HG02610 (cell line): ENCODE measurements around the gene ZNF530.

Source experiments
- ATAC-seq: cut with Tn5 transposase; IDR thresholded peaks from one replicate; pipeline ENCODE4 v1.9.1; 2021; ENCODE audit warnings: mild to moderate bottlenecking, moderate library complexity; ENCODE audit not compliant: unreplicated experiment

Gene ZNF530

DNA sequence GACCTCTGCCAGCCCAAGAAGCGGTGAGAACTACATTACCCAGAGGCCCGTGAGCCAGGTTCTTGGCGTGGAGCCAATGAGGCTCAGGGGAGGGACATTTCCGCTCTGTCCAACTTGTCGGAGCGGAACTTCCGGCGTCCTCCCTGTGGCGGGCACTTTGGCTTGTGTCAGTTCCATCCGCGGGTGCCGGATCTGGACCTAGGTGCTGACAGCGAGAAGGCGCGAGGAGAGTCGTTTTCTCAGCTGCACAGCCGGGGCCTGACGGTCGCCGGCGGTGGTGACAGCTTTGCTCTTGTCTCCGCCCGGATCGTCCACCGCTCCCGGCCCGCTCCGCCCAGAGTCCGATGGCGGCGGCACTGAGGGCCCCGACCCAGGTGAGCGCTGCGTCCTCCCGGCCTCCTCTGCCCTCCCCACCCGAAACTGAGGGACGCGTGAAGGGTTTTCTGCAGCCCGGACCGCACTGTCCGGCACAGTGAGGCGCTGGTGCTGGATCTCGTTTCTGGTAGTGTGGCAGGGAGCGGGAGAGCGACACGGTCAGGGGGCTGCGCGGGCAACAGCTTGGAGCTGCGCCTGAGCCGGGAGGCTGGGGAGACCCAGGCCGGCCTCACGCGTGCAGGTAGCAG is at the start of gene ZNF530:
Gene ZNF530, plus strand, starts transcription at position 125 of the 623 bp plus-strand sequence. CDS start 4,461 bp downstream, outside the sequence.
- ATAC-seq, result peak; percentile 90

DNA sequence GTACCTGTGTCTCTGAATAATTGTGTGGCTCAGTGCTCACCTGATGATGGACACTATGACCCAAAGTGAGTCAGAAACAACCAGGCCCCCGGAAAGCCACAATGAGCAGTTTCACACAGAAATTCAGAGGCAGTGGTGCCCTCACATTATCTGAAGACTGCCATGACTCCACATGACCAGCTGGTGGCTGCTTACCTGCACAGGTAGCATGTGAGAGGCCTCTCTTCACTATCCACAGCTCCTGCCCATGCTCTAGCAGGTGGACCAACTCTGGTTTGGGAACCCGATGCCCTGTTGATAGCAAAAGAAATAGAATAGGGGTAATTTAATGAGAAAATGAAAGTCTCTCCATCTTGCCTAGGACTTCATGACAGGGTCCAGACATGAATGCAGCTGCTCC is 47.3 kb upstream of the ZNF530 start:
- ATAC-seq, result no peak

DNA sequence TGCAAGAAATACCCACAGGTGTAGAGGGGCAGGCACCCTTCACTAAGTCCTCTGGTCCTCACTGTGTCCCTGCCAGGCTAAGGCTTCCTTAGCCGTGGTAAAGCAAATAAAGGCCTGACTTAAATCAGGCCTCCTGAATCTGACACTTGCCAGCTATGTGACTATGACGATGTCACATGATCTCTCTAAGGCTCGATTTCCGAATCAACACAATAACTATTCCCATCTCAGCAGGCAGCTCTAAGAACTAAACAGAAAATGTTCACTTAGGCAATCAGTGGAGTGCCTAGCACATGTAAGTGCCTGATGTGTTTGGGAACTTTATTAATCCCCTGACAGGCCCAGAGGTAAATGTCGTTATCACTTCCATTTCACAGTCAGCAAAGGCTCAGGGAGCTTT is 42.0 kb upstream of the ZNF530 start:
- no peak for ATAC-seq

DNA sequence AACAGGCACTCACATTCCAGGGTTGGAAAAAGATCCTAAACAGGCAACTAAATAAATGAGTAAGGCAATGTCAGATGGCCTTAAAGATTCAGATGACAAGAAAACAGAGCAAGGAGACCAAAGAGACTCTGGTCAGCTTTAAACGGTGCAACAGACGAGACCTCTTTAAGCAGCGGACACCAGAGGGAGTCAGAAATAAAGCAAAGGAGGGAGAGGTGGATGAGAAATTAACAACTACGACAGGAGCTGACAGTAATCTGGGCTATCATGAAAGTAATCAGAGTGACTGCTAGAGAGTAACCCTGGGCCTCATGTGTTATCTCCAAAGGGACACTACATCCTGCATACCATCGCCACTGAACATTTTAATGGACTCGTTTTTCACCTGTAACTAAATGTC is 41.2 kb upstream of the ZNF530 start:
- no peak for ATAC-seq

DNA sequence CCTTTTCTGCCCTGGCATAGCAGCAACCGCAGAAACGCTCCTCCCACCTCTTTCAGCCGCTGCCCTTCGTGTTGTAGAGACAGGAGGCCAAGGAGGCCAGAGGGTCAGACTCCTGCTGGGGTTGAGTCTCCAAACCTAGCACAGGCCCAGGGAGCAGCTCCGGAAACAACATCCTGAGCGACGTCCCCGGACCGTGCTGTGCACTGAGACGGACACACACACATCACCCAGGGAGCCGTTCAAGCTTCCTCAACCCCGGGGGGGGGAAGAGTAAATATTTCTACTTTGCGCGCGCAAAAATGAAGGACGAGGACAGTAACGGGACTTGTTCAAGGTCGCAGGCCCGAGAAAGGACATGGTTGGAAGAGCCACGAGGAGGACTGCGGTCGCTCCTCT is 40.7 kb upstream of the ZNF530 start:
- no peak for ATAC-seq

DNA sequence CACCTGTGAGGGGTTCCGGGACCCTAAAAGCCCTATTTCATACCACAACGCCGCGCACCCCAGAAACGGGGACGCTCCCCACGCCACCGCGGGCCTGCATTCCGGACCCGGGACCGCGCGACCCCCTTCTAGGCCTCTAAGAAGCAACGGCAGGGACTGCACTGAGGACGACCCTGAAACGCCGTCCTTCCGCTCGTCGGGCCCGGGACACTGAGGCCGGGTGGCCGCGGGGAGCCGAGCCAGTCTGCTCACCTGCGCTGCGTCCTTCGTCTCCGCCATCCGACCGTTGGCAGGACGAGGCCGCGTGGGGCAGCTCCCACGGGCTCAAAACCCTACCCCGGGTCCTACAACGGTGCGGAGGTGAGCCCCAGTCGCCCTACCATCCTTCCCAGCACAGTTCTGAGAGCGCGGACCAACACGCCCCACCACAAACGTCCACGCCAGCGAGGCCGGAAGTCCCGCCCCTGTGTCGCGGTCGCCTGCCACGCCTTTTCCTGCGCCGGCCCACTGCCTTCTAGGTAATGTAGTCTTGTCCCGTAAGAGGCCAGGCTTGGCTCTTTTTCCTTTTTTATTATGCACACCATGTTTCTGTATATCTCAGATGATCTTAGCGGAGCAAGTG is 40.2 kb upstream of the ZNF530 start, which contains the start of gene ZNF550:
Gene ZNF550, minus strand, starts transcription at position 460 of the 622 bp plus-strand sequence. Its CDS starts 181 bp downstream, at position 279.
- ATAC-seq, result peak; percentile 95

DNA sequence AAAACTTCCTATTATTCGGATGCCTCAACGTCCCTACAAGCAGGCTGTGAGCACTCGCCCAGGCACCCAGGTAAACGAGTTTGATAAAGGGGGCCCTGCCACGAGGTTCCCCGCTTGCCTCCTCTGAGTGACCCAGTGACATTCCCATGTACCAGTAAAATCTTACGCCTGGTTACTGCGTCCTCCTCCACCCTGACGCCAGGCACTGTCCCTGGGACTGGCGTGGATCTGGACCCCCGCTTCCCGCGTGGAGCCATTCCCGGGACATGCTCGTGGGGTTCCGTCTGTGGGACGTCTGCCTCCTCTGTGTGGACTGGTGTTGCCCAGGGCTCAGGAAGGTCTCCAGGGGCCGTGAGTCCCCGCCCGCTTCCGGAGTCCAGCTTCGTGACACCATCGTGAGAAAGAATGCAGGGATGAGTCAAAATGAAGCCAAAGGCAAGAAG is 39.6 kb upstream of the ZNF530 start:
- no peak for ATAC-seq

DNA sequence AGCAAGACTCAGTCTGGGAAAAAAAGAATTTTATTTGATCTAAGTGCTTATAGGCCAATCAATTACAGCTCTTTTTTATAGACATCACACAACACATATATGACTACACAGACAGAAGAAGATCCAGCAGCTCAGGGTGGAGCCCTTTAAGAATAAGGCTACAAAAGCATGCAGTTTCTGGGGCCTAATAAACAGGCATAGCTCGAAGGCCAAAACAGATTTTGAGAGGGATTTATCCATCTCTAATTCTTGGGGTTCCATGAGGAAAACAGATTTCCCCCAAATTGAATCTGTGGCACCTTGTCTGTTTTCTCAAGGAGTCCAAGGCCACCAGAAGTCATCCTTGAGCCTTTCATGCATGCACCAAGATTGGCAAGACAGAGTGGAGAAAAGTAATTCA is 36.1 kb upstream of the ZNF530 start:
- no peak for ATAC-seq

DNA sequence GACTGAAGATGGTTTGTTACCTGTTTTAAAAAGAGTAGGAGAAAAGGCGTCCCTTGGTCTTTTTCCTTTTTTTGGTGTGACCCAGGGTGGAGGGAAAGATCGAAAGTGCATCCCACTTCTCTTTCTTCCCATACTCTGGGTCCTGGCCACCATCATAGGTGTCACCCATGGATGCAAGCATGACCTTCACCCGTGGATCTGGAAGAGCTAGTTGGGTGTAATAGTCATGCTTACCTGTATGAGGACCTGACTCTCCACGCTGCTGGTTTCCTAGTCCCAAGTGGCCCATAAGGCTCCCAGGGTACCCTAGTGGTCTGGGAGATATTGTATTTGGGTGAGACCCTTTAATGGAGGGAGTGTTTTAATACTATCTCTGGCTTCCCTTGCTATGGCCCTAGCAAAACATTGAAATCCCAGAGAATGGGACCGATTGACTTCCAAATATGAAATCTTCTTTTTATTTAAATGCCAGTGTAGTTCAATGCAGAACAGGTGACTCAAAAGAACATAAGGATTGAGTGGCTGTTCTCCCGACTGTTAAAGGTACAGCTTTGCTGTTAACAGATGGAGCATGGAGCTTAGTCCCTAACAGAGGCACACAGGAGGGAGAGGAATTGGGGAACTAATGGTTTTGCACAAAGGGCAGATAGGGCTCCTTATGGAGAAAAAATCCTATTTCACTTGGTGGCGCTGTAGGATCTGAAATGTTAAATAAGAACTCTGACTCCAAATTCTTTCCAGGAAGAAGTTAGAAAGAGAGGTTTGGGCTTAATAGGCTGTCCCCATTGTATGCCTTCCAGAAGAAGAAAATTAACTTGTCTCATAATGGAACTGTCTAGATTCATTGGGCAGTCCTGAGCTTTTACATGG is 33.1 kb upstream of the ZNF530 start:
- ATAC-seq, result no peak

DNA sequence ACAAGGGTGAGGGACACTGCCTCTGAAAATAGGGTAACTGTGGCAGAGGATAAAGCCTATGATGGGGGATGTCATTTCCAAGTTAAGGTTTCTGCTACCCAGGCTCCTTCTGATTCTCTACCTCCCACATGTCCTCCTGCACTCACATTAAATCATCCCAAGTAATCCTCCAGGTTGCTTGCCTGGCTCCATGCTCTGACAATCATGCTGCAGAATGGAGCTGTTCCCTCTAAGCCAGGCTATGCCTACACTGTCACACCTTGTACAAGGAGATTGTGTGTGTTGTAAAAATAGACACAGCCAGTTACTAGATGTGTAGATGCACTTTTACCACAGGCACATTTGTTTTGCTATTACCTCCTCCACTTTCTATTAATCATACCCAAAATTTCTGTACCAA is 29.0 kb upstream of the ZNF530 start:
- ATAC-seq, result no peak

DNA sequence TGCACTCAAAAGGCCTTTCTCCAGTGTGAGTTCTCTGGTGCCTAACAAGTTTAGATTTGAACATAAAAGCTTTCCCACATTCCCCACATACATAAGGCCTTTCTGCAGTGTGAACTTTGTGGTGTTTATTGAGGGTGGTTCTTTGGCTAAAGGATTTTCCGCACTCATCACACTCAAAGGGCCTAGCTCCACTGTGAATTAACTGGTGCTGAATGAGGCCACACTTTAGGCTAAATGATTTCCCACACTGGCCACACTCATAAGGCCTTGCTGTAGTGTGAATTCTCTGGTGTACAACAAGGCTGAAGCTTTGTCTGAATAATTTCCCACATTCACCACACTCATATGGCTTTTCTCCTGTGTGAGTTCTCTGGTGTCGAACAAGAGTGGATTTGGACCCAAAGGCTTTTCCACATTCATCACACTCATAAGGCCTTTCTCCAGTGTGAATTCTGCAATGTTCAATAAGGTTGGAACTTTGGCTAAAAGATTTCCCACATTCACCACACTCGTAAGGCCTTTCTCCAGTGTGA is 27.2 kb upstream of the ZNF530 start:
- no peak for ATAC-seq

DNA sequence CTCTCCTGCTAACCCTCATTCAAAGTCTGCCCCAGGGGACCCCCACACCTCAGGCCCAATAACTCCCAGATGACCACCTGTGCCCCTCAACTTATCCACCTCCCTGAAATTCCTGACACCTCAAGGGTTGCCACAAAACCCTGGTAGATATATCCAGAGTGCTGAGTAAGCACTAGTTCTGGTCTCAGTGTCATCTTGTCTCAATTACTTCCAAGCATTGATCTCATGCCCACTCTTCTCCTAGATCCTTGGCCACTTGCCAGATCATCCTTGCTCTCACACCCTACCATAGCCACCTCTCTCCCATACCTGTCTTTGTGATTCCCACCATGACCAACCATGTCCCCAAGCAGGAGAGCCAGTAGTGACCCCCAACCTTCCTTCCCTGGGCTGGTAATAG is 23.0 kb upstream of the ZNF530 start:
- no peak for ATAC-seq

DNA sequence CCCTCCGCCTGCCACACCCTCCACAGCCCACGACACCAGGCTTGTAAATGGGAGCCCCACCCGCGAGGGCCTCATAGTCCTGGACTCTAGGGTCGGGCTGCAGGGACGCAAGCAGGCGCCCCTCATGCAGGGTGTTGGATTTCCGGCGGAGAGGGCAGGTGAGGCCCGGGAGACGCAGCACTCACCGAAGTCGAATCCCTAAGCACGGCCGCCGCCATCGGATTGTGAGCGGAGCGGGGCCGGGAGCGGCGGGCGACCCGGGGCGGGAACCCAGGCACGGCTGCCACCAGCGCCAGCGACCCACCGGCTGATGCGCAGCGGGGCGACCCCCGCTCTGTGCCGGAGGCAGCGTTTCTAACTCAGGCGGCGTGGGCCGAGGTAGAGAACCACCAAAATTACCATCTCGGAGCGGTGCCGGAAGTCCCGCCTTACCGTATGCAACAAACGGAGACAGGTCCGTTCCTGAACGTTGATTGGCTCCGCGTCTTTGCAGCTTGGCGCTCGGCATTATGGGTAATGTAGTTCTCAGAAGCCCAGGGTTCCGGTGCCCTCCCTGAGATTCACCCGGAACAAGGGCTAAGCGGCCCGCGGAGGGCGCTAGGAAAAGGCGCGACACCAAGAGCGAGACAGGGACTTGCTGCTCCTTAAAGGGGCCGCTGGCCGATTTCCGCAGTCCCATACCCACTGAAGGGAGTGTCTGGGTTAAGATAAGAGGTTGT is 21.0 kb upstream of the ZNF530 start, which contains the start of gene ZNF416:
Gene ZNF416, minus strand, starts transcription at position 425 of the 719 bp plus-strand sequence. Its CDS starts 207 bp downstream, at position 218.
- ATAC-seq, result peak; percentile 83

DNA sequence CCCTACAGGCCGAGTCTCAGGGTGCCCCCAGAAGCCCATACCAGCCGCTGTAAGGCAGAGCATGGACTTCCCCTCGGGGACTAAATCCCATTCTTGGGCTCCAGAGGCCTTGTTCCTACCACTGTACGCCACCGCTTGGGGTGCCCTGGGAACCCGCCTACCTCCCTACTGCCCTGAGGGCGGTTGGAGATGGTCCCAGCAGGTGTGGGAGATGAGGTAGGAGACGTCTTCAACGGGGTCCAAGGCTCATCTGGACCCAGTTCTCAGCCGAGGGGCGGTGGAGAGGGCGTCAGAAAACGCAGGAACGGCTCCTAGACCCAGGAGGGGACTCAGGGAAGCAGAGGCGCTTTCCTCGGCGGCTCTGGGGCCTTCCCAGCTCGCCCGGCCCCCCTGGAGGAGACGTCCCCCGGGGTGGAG is 16.6 kb upstream of the ZNF530 start:
- no peak for ATAC-seq

DNA sequence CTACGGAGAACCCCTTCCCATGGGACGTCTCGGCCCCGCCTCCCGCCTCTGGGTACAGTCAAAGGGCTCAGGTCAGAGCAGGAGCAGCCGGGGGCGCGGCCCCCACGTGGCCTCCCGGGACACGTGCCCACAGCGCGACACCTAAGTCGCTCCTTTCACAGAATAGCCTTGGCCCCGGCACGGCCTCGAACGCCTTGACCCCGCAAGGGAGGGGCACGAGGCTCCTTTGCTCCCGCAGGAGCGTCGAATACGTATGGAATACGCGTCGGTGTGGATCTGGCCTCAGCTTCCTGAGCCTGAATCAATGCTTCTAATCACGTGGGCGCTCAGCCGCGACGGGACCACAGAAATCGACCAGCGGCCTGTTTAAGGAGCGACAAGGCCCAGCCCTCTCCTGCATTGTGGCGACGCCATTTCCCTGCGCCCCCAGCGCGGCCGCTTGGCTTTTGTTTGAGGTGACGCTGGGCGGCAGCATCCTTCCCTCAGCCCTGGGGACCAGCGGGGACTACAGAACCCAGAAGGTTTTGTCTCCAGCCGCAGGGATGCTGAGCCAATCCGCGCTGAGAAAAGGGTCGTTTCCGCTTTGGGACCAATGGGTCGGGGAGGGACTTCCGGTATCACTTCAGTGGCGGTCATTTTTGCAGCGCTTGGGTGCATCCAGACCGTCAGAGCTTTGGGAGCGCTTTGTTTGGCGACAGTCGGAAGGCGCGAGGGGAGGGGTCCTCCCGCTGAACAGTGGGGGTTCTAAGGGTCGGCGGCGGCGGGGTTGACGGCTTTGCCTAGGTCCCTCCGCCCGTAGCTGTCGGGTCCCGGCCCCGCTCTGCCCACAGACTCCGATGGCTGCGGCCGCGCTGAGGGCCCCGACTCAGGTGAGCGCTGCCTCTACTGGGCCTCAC is 15.9 kb upstream of the ZNF530 start, which contains the start of gene ZIK1:
Gene ZIK1, plus strand, starts transcription at position 625 of the 896 bp plus-strand sequence. Its CDS starts 212 bp downstream, at position 837.
- peak; percentile 86 for ATAC-seq

DNA sequence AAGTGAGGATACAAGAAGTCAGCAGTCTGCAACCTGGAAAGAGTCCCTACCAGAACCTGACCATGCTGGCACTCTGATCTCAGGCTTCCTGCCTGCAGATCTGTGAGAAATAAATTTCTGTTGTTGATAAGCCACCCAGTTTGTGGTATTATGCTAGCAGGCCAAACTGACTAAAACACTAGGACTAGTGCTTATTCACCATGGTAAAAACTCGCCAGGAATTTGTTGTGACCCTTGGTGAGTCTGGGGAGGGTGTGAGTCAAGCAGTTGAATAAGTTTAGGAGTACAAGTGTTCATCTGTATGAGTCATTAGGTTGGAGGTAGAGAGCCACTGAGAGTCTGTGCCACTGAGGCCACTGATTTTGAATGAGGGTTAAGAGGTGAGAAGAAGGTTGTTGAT is 12.2 kb upstream of the ZNF530 start:
- no peak for ATAC-seq

DNA sequence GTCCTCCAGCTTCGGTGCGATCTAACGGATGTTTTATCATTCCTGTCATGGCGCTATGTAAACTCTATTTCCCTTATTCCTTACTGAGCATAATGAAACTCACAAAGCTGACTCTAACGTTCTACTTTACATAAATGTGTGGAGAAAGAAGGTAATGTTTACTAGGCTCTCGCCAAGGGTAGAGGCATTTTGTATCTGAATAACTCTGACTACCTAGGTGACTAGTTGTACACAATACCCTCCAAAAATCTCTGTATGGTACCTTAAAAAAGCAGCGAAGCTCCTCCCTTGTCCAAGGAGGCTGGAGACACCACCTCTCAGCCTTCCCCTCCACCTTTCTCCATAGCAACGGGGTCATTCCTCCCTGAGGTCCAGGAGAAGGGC is 316 bp upstream of the ZNF530 start:
- no peak for ATAC-seq

DNA sequence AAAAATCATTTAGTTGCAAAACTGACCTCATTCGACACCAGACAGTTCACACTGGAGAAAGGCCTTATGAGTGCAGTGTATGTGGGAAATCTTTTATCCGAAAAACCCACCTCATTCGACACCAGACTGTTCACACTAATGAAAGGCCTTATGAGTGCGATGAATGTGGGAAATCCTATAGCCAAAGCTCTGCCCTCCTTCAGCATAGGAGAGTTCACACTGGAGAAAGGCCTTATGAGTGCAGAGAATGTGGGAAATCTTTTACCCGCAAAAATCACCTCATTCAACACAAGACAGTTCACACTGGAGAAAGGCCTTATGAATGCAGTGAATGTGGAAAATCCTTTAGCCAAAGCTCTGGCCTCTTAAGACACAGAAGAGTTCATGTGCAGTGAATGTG is 7.2 kb downstream of the ZNF530 start:
- ATAC-seq, result no peak

DNA sequence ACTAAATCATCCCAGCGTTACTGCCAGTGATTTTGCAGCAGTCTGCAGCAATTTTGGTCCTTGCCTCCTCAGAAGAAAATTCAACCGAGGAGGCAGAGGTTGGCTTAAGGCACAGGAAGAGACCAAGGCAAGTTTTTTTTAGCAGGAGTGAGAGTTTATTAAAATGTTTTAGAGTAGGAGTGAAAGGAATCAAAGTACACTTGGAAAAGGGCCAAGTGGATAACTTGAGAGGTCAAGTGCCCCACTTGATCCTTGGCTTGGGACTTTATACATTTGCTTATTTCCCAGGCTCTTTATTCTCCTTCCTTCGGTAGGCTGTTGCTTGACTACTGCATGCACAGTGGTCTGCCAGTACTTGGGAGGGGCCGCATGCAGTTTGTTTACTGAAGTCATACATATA is 11.4 kb downstream of the ZNF530 start:
- no peak for ATAC-seq
